Stimulated activated memory B cell treated with anti-CD40 and anti-IgM and Interleukin-4, amounts not matched to agents 10 μg/mL and 1 μg/mL and 100 μg/mL, for 72 hours (primary cell): ENCODE results near the gene SYS1.

Experiments
- ATAC-seq: fragments of 150-1000 bp; cut with Tn5 transposase; 2 replicates; pipeline ENCODE4 v1.10.0; 2021
- H3K27ac Mint-ChIP-seq: one replicate; pipeline ENCODE4 v1.8.0; 2022; ENCODE audit warnings: mild to moderate bottlenecking, mixed read lengths
- H3K27me3 Mint-ChIP-seq: one replicate; pipeline ENCODE4 v1.8.0; 2022; ENCODE audit warnings: mixed read lengths
- H3K36me3 Mint-ChIP-seq: one replicate; pipeline ENCODE4 v1.8.0; 2022; ENCODE audit warnings: mixed read lengths
- H3K4me1 Mint-ChIP-seq: one replicate; pipeline ENCODE4 v1.8.0; 2022; ENCODE audit warnings: mixed read lengths
- H3K4me3 Mint-ChIP-seq: one replicate; pipeline ENCODE4 v1.8.0; 2022; ENCODE audit warnings: mild to moderate bottlenecking, moderate library complexity, mixed read lengths
- H3K9me3 Mint-ChIP-seq: one replicate; pipeline ENCODE4 v1.8.0; 2022; ENCODE audit warnings: mixed read lengths

SYS1 gene

GRCh38 chr20:45362804-45363610 lies at the start of gene SYS1:
SYS1 (plus strand) TSS chr20:45363156; CDS start chr20:45363532, 376 bp downstream.
- no peaks in the 10 kb centered on the region for H3K27me3 Mint-ChIP-seq
- H3K4me1 Mint-ChIP-seq, result peaks cover 46% of the 10 kb centered on the region
- H3K36me3 Mint-ChIP-seq, result peaks cover 25% of the 10 kb centered on the region
- no peaks in the 10 kb centered on the region for H3K9me3 Mint-ChIP-seq
- H3K27ac Mint-ChIP-seq, result peak within 1 kb of the TSS; percentile 95
- ATAC-seq, result peak; percentile 93
- H3K4me3 Mint-ChIP-seq, result peak within 1 kb of the TSS; percentile 93

DNA sequence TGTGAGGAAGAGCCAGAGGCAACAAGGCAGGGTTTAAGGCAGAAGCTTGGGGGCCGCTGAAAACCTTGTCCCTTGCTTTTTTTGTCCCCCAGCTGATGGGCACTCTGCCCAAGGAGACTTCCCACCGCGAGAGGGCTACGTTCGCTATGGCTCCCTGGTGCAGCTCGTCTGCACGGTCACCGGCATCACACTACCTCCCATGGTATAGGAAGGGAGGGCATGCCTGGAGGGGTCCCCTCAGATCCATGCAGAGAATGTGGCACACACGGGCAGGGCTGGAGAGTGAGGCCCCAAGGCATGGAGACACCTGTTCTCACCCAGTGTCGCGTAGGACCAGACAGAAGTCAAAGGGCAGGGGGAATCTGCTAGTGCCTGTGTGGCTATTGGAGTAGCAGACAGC lies 49.0 kb upstream of the SYS1 start:
- H3K27me3 Mint-ChIP-seq, result peaks cover 89% of the 10 kb centered on the region
- no peak overlapping the region for H3K27ac Mint-ChIP-seq
- peaks cover 34% of the 10 kb centered on the region for H3K4me1 Mint-ChIP-seq
- no peak for ATAC-seq
- H3K9me3 Mint-ChIP-seq, result no peaks in the 10 kb centered on the region
- no peak overlapping the region for H3K4me3 Mint-ChIP-seq
- H3K36me3 Mint-ChIP-seq, result no peaks in the 10 kb centered on the region

GRCh38 chr20:45315672-45316071 lies 47.3 kb upstream of the SYS1 start:
- no peaks in the 10 kb centered on the region for H3K9me3 Mint-ChIP-seq
- peaks cover 40% of the 10 kb centered on the region for H3K4me1 Mint-ChIP-seq
- peaks cover 72% of the 10 kb centered on the region for H3K27me3 Mint-ChIP-seq
- no peak overlapping the region for H3K27ac Mint-ChIP-seq
- no peak overlapping the region for H3K4me3 Mint-ChIP-seq
- no peak for ATAC-seq
- H3K36me3 Mint-ChIP-seq, result no peaks in the 10 kb centered on the region

GRCh38 chr20:45316150-45317080 lies 46.5 kb upstream of the SYS1 start:
- Mint-ChIP-seq H3K36me3 (no peaks in the 10 kb centered on the region), H3K9me3 (no peaks in the 10 kb centered on the region), H3K27ac (no peak overlapping the region), H3K4me3 (no peak overlapping the region), H3K27me3 (peaks cover 64% of the 10 kb centered on the region), H3K4me1 (peaks cover 40% of the 10 kb centered on the region)
- no peak for ATAC-seq

- Mint-ChIP-seq H3K4me1 (peaks cover 36% of the 10 kb centered on the region), H3K9me3 (no peaks in the 10 kb centered on the region), H3K27ac (no peak overlapping the region), H3K27me3 (peaks cover 50% of the 10 kb centered on the region), H3K4me3 (no peak overlapping the region), H3K36me3 (no peaks in the 10 kb centered on the region)
- ATAC-seq, result no peak
Observed at GRCh38 chr20:45317826-45318225, 45.1 kb upstream of the SYS1 start.

DNA sequence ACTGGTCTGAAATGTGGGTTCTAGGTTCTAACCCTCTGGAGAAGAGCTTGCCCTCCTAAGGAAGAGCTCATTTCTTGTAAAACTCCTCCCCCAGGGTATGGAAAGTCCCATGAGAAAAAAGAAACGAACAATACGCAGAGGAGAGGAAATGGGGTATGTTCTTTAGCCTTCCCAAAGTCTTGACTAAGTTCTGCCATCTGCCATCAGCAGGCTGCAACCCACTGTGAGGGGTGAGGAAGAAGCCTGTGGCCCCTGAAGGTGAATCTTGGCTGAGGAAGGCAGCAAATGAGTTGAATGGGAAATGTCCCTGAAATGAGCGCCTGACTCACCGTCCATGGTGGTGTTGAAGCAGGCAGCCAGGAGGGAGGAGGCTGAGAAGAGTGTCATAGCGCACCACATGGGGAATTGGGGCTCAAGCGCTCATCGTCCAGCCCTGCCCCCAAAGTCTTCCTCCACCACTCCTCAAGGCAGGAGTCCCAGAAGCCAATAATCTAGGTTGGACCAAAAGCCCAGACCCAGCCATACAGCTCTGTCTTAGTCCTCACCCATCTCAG lies 44.5 kb upstream of the SYS1 start:
- Mint-ChIP-seq H3K27ac (peak overlapping the region; percentile 55), H3K9me3 (no peaks in the 10 kb centered on the region), H3K4me3 (no peak overlapping the region), H3K4me1 (peaks cover 36% of the 10 kb centered on the region), H3K27me3 (peaks cover 45% of the 10 kb centered on the region), H3K36me3 (no peaks in the 10 kb centered on the region)
- no peak for ATAC-seq

DNA sequence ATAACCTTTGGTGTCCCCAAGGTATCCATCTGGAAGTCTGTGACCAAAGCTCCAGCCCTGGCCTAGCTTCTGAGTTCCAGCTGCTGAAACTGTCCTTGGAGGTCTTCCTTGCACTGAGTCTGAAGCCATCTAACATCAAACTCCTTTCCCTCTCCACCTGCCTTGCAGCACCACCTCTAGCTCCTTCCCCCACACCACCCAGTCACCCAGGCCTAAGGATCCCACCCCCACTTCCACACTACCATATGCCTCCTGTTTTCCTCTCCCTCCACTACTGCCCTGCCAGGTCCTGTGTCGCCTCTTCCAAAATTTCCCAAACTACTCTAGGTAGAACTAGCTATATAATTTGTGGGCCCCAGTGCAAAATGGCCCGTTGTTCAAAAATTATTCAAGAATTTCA lies 44.0 kb upstream of the SYS1 start:
- no peak for ATAC-seq
- H3K4me3 Mint-ChIP-seq, result no peak overlapping the region
- no peaks in the 10 kb centered on the region for H3K36me3 Mint-ChIP-seq
- peaks cover 36% of the 10 kb centered on the region for H3K4me1 Mint-ChIP-seq
- H3K27ac Mint-ChIP-seq, result peak overlapping the region; percentile 55
- H3K9me3 Mint-ChIP-seq, result no peaks in the 10 kb centered on the region
- H3K27me3 Mint-ChIP-seq, result peaks cover 40% of the 10 kb centered on the region

GRCh38 chr20:45320948-45321595 lies 41.9 kb upstream of the SYS1 start:
- peaks cover 19% of the 10 kb centered on the region for H3K27me3 Mint-ChIP-seq
- peak overlapping the region; percentile 30 for H3K4me3 Mint-ChIP-seq
- no peaks in the 10 kb centered on the region for H3K9me3 Mint-ChIP-seq
- ATAC-seq, result peak; percentile 95
- H3K27ac Mint-ChIP-seq, result peak overlapping the region; percentile 33
- H3K4me1 Mint-ChIP-seq, result peaks cover 29% of the 10 kb centered on the region
- H3K36me3 Mint-ChIP-seq, result no peaks in the 10 kb centered on the region

DNA sequence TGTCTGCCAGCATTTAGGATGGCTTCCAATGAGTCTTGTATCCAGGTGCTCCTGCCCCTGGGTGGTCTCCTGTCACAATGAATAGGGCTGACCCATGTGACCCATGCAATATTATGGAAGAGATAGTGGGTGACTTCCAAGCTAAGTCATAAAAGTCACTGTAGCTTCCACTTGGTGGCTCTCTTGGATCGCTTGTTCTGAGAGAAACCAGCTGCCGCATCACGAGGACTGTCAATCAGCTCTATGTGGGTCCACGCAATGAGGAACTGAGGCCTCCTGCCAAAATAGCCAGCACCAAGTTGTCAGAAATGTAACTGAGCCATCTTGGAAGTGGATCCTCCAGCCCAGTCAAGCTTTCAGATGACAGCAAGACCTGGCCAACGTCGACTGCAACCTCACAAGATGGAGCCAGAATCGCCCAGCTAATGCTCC lies 40.0 kb upstream of the SYS1 start:
- no peaks in the 10 kb centered on the region for H3K36me3 Mint-ChIP-seq
- peak; percentile 60 for ATAC-seq
- H3K4me1 Mint-ChIP-seq, result peaks cover 27% of the 10 kb centered on the region
- H3K4me3 Mint-ChIP-seq, result no peak overlapping the region
- H3K27me3 Mint-ChIP-seq, result no peaks in the 10 kb centered on the region
- H3K9me3 Mint-ChIP-seq, result no peaks in the 10 kb centered on the region
- no peak overlapping the region for H3K27ac Mint-ChIP-seq

- no peak overlapping the region for H3K27ac Mint-ChIP-seq
- H3K9me3 Mint-ChIP-seq, result no peaks in the 10 kb centered on the region
- no peaks in the 10 kb centered on the region for H3K27me3 Mint-ChIP-seq
- no peaks in the 10 kb centered on the region for H3K36me3 Mint-ChIP-seq
- ATAC-seq, result no peak
- H3K4me1 Mint-ChIP-seq, result peaks cover 19% of the 10 kb centered on the region
- H3K4me3 Mint-ChIP-seq, result no peak overlapping the region
Observed at GRCh38 chr20:45323731-45324130, 39.2 kb upstream of the SYS1 start.

DNA sequence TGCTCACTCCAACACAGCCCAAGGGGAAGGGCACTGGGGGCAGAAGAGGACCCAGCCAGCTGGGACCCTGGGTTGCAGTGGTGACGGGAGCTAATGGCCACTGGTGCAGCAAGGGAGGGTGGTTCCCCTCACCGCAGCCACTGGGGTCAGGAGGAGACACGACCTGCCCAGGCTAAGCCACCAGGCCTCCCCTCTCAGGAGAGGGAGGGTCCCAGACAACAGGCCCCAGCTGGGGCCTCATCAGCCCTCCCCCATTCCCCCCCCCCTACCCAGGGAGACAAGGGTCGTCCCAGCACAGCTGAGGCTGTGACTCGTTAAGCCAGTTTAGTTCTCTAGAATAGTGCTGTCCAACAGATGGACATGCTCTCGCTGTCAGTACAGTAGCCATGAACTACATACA lies 37.6 kb upstream of the SYS1 start:
- no peak for ATAC-seq
- Mint-ChIP-seq H3K4me1 (peaks cover 16% of the 10 kb centered on the region), H3K9me3 (no peaks in the 10 kb centered on the region), H3K27ac (no peak overlapping the region), H3K27me3 (no peaks in the 10 kb centered on the region), H3K4me3 (no peak overlapping the region), H3K36me3 (no peaks in the 10 kb centered on the region)

- H3K27ac Mint-ChIP-seq, result no peak overlapping the region
- no peaks in the 10 kb centered on the region for H3K27me3 Mint-ChIP-seq
- no peaks in the 10 kb centered on the region for H3K9me3 Mint-ChIP-seq
- peaks cover 6% of the 10 kb centered on the region for H3K4me1 Mint-ChIP-seq
- no peak for ATAC-seq
- H3K4me3 Mint-ChIP-seq, result no peak overlapping the region
- no peaks in the 10 kb centered on the region for H3K36me3 Mint-ChIP-seq
Observed at GRCh38 chr20:45328451-45328850, 34.5 kb upstream of the SYS1 start.

DNA sequence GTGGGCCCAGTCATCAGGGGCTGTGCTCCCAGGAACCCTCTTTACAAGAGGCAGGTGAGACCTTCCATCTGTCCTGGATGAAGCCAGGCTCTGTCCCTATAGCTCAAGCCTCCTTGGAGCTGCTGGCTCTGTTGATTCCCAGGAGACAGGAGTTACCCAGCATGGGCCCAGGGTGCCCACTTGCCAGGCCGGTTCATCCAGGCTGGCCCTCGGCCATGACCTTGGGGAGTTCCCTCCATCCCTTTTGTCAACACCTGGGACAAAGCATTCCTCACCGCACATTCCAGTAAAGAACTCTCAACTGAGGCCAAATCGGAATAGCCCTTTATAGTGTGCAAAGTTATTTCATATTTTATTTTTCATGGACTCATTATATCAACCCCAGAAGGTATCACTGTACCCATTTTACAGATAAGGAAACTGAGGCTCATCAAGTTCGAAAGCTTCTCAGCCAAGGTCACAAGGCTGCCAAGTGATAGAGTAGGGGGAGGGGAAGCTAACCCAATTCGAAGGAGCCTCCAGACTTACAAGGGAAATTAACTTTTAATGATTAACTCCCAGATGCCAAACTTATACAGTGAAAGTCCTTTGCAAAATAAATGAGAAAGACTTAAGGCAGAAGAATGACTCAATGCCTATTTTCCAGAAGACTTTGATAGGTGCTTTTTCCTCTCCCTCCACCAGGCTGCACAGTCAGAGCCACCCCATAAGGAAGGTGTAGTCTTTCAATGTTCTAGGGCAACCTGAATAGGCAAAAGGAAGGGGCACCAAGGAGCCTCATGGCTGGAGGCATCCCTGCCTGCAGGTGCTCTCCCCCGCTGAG lies 33.2 kb upstream of the SYS1 start:
- Mint-ChIP-seq H3K9me3 (no peaks in the 10 kb centered on the region), H3K27me3 (no peaks in the 10 kb centered on the region), H3K4me3 (no peak overlapping the region), H3K4me1 (peaks cover 6% of the 10 kb centered on the region), H3K27ac (no peak overlapping the region), H3K36me3 (no peaks in the 10 kb centered on the region)
- no peak for ATAC-seq

DNA sequence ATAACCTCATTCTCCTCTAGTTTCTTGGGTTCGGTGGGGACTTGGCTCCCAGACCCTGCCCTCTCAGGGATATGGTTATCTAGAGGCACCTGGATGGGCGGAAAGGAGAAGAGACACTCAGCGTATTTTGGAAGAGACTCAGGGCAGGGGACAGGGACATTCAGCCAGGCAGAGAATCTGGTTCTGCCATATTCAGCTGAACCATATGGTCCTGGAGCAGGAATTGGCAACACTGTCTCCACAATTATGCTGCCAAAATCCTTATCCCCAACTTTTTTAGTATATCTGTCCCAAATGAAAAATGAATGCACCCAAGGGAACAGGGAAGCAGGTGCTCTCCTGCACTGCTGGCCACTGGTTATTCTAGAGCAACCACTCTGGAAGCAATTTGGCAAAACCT lies 32.5 kb upstream of the SYS1 start:
- H3K9me3 Mint-ChIP-seq, result no peaks in the 10 kb centered on the region
- peaks cover 6% of the 10 kb centered on the region for H3K4me1 Mint-ChIP-seq
- ATAC-seq, result no peak
- no peak overlapping the region for H3K27ac Mint-ChIP-seq
- H3K4me3 Mint-ChIP-seq, result no peak overlapping the region
- no peaks in the 10 kb centered on the region for H3K36me3 Mint-ChIP-seq
- no peaks in the 10 kb centered on the region for H3K27me3 Mint-ChIP-seq
